IMR-90 (cell line): ENCODE data around the gene AARSD1. TPM values are rescaled to one million over a fixed set of nuclear protein-coding genes. Genes with fewer than 3 reads are reported as not detected.

Source experiments
- ATAC-seq: fragments of 200-7000 bp; cut with Tn5 transposase; 2 replicates; pipeline ENCODE4 v1.9.1; 2020; ENCODE audit warnings: low read depth, mild to moderate bottlenecking, moderate library complexity
- BruUV-seq: library from RNA; stranded (reverse); fragments of 400-500 nt; replicated peaks from 2 replicates; lab custom pipeline; 2021; lab: Mats Ljungman, UMichigan
- CTCF ChIA-PET: fragments of 300-600 bp; formaldehyde crosslinking; extraction: SDS; loops from one replicate; lab custom pipeline; 2021; ENCODE audit warnings: antibody characterized with exemption; lab: Yijun Ruan, JAX
- POLR2A ChIA-PET: fragments of 300-600 bp; sonication (Branson Sonifier 250); formaldehyde crosslinking; loops from one replicate; lab custom pipeline; 2022; ENCODE audit warnings: antibody characterized with exemption; ENCODE audit not compliant: unreplicated experiment; lab: Charles Lee
- DNase-seq: peaks from one replicate; pipeline ENCODE4 v3.0.0; 2013
- H2AFZ ChIP-seq: replicated peaks from 2 replicates; pipeline ENCODE3; 2013; ENCODE audit warnings: low read length, mild to moderate bottlenecking; ENCODE audit not compliant: poor library complexity
- H2AK5ac ChIP-seq: 2 replicates; pipeline ENCODE4 v1.6.1; 2013; ENCODE audit warnings: low read depth, low read length, inconsistent platforms
- H2AK9ac ChIP-seq: replicated peaks from 2 replicates; pipeline ENCODE3; 2013; ENCODE audit warnings: mild to moderate bottlenecking, low read depth, low read length, moderate library complexity; ENCODE audit not compliant: poor library complexity
- H2BK120ac ChIP-seq: 2 replicates; pipeline ENCODE4 v1.6.1; 2013; ENCODE audit warnings: low read depth, low read length, inconsistent platforms
- H2BK15ac ChIP-seq: 3 replicates; pipeline ENCODE4 v1.6.1; 2013; ENCODE audit warnings: low read depth, low read length, inconsistent platforms
- H2BK20ac ChIP-seq: 2 replicates; pipeline ENCODE4 v1.6.1; 2013; ENCODE audit warnings: low read depth, mild to moderate bottlenecking, inconsistent platforms, low read length, moderate library complexity
- H2BK5ac ChIP-seq: 2 replicates; pipeline ENCODE4 v1.6.1; 2013; ENCODE audit warnings: mild to moderate bottlenecking, low read depth, low read length, inconsistent platforms; ENCODE audit not compliant: poor library complexity, severe bottlenecking
- H3K14ac ChIP-seq: replicated peaks from 2 replicates; pipeline ENCODE4 v1.6.1; 2013; ENCODE audit warnings: low read depth, low read length, inconsistent platforms
- H3K18ac ChIP-seq: 2 replicates; pipeline ENCODE4 v1.6.1; 2013; ENCODE audit warnings: low read depth, low read length, control low read depth
- H3K23ac ChIP-seq: 2 replicates; pipeline ENCODE4 v1.6.1; 2013; ENCODE audit warnings: low read depth, low read length, inconsistent platforms
- H3K27ac ChIP-seq: 2 replicates; pipeline ENCODE4 v1.5.1; 2013; ENCODE audit warnings: mild to moderate bottlenecking, control low read depth, low read length; ENCODE audit not compliant: insufficient read depth
- H3K27me3 ChIP-seq: 2 replicates; pipeline ENCODE4 v1.6.1; 2013; ENCODE audit warnings: low read length; ENCODE audit not compliant: control insufficient read depth, insufficient read depth
- H3K36me3 ChIP-seq: 2 replicates; pipeline ENCODE4 v1.6.1; 2013; ENCODE audit warnings: low read length, mixed read lengths; ENCODE audit not compliant: control insufficient read depth, insufficient read depth
- H3K4ac ChIP-seq: 2 replicates; pipeline ENCODE4 v1.6.1; 2013; ENCODE audit warnings: low read depth, low read length, inconsistent platforms
- H3K4me1 ChIP-seq: 2 replicates; pipeline ENCODE4 v1.6.1; 2013; ENCODE audit warnings: low read length, mixed read lengths; ENCODE audit not compliant: control insufficient read depth, insufficient read depth
- H3K4me2 ChIP-seq: 2 replicates; pipeline ENCODE4 v1.6.1; 2013; ENCODE audit warnings: low read depth, mild to moderate bottlenecking, control low read depth, low read length, moderate library complexity
- H3K4me3 ChIP-seq: 2 replicates; pipeline ENCODE4 v1.5.1; 2013; ENCODE audit warnings: low read depth, mild to moderate bottlenecking, control low read depth, low read length, moderate library complexity; ENCODE audit not compliant: insufficient read depth
- H3K56ac ChIP-seq: 2 replicates; pipeline ENCODE4 v1.6.1; 2013; ENCODE audit warnings: low read length, inconsistent platforms; ENCODE audit not compliant: insufficient read depth; ENCODE audit errors: extremely low read depth
- H3K79me1 ChIP-seq, 2 experiments: 2 replicates each; pipeline ENCODE4 v1.6.1; 2013; ENCODE audit warnings: low read length in 2 of 2, inconsistent platforms in 1 of 2, low read depth in 1 of 2
- H3K9ac ChIP-seq: 2 replicates; pipeline ENCODE4 v1.6.1; 2013; ENCODE audit warnings: low read depth, low read length, control low read depth
- H3K9me1 ChIP-seq: 2 replicates; pipeline ENCODE4 v1.6.1; 2013; ENCODE audit warnings: low read length, inconsistent platforms; ENCODE audit not compliant: insufficient read depth
- H3K9me3 ChIP-seq: 2 replicates; pipeline ENCODE4 v1.6.1; 2013; ENCODE audit warnings: low read length; ENCODE audit not compliant: control insufficient read depth, insufficient read depth
- H4K20me1 ChIP-seq: 2 replicates; pipeline ENCODE4 v1.6.1; 2013; ENCODE audit warnings: low read length, inconsistent platforms; ENCODE audit not compliant: insufficient read depth
- H4K5ac ChIP-seq: 2 replicates; pipeline ENCODE4 v1.6.1; 2013; ENCODE audit warnings: mild to moderate bottlenecking, low read depth, low read length, control low read depth
- H4K8ac ChIP-seq, 2 experiments: 2 replicates each; pipeline ENCODE4 v1.6.1; 2013; ENCODE audit warnings: low read depth in 2 of 2, low read length in 2 of 2, control low read depth in 1 of 2, inconsistent platforms in 1 of 2
- H4K91ac ChIP-seq: 2 replicates; pipeline ENCODE4 v1.6.1; 2013; ENCODE audit warnings: low read depth, low read length, inconsistent platforms; ENCODE audit not compliant: insufficient read depth
- BHLHE40 ChIP-seq: fragments of 150-350 bp; IDR thresholded peaks from 2 replicates; pipeline ENCODE4 v1.6.1; 2016; ENCODE audit warnings: mild to moderate bottlenecking, low read depth, low read length
- CHD1 ChIP-seq: IDR thresholded peaks from 2 replicates; pipeline ENCODE4 v1.6.1; 2012; ENCODE audit warnings: low read depth, low read length, improper control_type of control experiment
- MAZ ChIP-seq: IDR thresholded peaks from 2 replicates; pipeline ENCODE4 v1.6.1; 2012; ENCODE audit warnings: low read depth, mild to moderate bottlenecking, low read length, improper control_type of control experiment, moderate library complexity, borderline replicate concordance
- POLR2A ChIP-seq: IDR thresholded peaks from 2 replicates; pipeline ENCODE4 v1.6.1; 2012; ENCODE audit warnings: mild to moderate bottlenecking, low read depth, low read length
- RAD21 ChIP-seq: IDR thresholded peaks from 2 replicates; pipeline ENCODE4 v1.6.1; 2012; ENCODE audit warnings: low read length, improper control_type of control experiment
- RCOR1 ChIP-seq: IDR thresholded peaks from 2 replicates; pipeline ENCODE4 v1.6.1; 2012; ENCODE audit warnings: mild to moderate bottlenecking, low read length, improper control_type of control experiment; ENCODE audit not compliant: insufficient replicate concordance
- SMC3 ChIP-seq: fragments of 150-350 bp; IDR thresholded peaks from 2 replicates; pipeline ENCODE4 v1.6.1; 2016; ENCODE audit warnings: low read depth, mild to moderate bottlenecking, antibody characterized with exemption, low read length, moderate library complexity
- WGBS, 2 experiments: methylation state at CpG; one replicate each; pipeline versions ENCODE4 v1.1.5 to v1.1.7; 2013; ENCODE audit warnings: missing lambda C conversion rate in 2 of 2; ENCODE audit not compliant: insufficient read length in 1 of 2; ENCODE audit errors: extremely low coverage in 2 of 2; 5-methylcytosine and 5-hydroxymethylcytosine counted together
- dilution Hi-C: fragments of 300-500 bp; cut with HindIII; formaldehyde crosslinking; loops from one replicate; pipeline ENCODE4 v1.14.3; 2018; ENCODE audit warnings: low sequenced_read_pairs; ENCODE audit not compliant: unreplicated experiment
- in situ Hi-C: fragments of 300-500 bp; cut with MboI; formaldehyde crosslinking; loops from 3 replicates; pipeline ENCODE4 v1.14.3; 2019; ENCODE audit warnings: low sequenced_read_pairs, inconsistent platforms, mixed read lengths
- intact Hi-C: fragments of 100-400 bp; cut with micrococcal nuclease; formaldehyde crosslinking; loops from 2 replicates; pipeline ENCODE4 v1.10.0; 2022
- polyA plus RNA-seq, 3 experiments: library from polyadenylated mRNA; depleted of rRNA; stranded (reverse); fragments of >200 nt; gene quantifications; 2 replicates each; pipeline ENCODE4 v1.2.3, GENCODE V29; 2012; ENCODE audit warnings: low replicate concordance in 1 of 3
- total RNA-seq: library from RNA; depleted of rRNA; stranded (reverse); fragments of >200 nt; gene quantifications from 2 replicates; pipeline ENCODE4 v1.2.3, GENCODE V29; 2012
- TF ChIP-seq, protein P1 (sequence below): fragments of 150-350 bp; IDR thresholded peaks from 2 replicates; pipeline ENCODE4 v1.6.1; 2016; ENCODE audit warnings: low read depth, mild to moderate bottlenecking, low read length, moderate library complexity, borderline replicate concordance
- TF ChIP-seq, protein P2 (sequence below): fragments of 150-350 bp; IDR thresholded peaks from 2 replicates; pipeline ENCODE4 v1.6.1; 2017; ENCODE audit warnings: mild to moderate bottlenecking, antibody characterized with exemption, low read length, low read depth
- TF ChIP-seq, protein P3 (sequence below): conservative IDR thresholded peaks from 2 replicates; pipeline ENCODE4 v1.5.1; 2012; ENCODE audit warnings: mild to moderate bottlenecking, low read depth, low read length, improper control_type of control experiment

Gene AARSD1
- total and polyA plus RNA-seq, 2 of the 4 experiments (the other 2 are of a cell fraction), result 55.0 to 58.9 TPM

DNA sequence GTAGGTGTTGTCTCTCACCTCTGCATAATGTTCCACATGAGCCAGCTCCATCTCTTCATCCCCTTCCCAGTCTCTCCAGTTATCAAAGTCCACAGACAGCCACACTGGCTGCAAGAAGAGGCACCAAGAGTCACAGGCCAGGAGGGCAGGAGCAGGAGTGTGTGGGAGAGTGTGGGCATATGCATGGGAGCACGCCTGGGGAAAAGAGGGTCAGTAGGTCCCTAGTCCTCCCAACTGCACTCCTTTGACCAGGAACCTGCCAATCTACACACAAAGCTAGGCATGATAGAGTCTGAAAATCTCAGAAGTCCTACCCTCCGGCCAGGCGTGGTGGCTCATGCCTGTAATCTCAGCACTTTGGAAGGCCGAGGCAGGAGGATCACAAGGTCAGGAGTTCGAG is 7.3 kb upstream of the AARSD1 start:
- H4K8ac ChIP-seq, result no peak overlapping the region
- no peak overlapping the region for H4K5ac ChIP-seq
- peaks cover 3% of the 10 kb centered on the region; the same call in 1 of the 2 replicates for H3K4me1 ChIP-seq
- CTCF ChIA-PET, result no interaction called here
- H3K9me1 ChIP-seq, result no peaks in the 10 kb centered on the region
- no peak overlapping the region for H3K18ac ChIP-seq
- DNase-seq (no peak), ATAC-seq (no peak)
- no peak overlapping the region for H3K4me2 ChIP-seq
- H3K36me3 ChIP-seq, result no peaks in the 10 kb centered on the region
- in situ Hi-C loops, result loop anchor here (25.0 kb wide), 1 partner anchor 91 kb away; no protein-coding TSS in a partner anchor
- no peak overlapping the region for H3K4me3 ChIP-seq
- 95% methylated on average over 3 of the region's 5 CpGs; no CpG with 5 or more reads in 1 of the 2 experiments for WGBS, 2 experiments
- H4K91ac ChIP-seq, result no peak overlapping the region
- intact Hi-C loops, result no loop called here
- no peak overlapping the region for H3K9ac ChIP-seq
- TF ChIP-seq RCOR1 (no peak), MAZ (no peak), POLR2A (no peak), SMC3 (no peak), RAD21 (no peak), BHLHE40 (no peak), CHD1 (no peak)
- TF ChIP-seq, protein P1, sequence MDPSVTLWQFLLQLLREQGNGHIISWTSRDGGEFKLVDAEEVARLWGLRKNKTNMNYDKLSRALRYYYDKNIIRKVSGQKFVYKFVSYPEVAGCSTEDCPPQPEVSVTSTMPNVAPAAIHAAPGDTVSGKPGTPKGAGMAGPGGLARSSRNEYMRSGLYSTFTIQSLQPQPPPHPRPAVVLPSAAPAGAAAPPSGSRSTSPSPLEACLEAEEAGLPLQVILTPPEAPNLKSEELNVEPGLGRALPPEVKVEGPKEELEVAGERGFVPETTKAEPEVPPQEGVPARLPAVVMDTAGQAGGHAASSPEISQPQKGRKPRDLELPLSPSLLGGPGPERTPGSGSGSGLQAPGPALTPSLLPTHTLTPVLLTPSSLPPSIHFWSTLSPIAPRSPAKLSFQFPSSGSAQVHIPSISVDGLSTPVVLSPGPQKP, result no peak
- TF ChIP-seq, protein P2, sequence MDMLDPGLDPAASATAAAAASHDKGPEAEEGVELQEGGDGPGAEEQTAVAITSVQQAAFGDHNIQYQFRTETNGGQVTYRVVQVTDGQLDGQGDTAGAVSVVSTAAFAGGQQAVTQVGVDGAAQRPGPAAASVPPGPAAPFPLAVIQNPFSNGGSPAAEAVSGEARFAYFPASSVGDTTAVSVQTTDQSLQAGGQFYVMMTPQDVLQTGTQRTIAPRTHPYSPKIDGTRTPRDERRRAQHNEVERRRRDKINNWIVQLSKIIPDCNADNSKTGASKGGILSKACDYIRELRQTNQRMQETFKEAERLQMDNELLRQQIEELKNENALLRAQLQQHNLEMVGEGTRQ, result no peak
- TF ChIP-seq, protein P3, sequence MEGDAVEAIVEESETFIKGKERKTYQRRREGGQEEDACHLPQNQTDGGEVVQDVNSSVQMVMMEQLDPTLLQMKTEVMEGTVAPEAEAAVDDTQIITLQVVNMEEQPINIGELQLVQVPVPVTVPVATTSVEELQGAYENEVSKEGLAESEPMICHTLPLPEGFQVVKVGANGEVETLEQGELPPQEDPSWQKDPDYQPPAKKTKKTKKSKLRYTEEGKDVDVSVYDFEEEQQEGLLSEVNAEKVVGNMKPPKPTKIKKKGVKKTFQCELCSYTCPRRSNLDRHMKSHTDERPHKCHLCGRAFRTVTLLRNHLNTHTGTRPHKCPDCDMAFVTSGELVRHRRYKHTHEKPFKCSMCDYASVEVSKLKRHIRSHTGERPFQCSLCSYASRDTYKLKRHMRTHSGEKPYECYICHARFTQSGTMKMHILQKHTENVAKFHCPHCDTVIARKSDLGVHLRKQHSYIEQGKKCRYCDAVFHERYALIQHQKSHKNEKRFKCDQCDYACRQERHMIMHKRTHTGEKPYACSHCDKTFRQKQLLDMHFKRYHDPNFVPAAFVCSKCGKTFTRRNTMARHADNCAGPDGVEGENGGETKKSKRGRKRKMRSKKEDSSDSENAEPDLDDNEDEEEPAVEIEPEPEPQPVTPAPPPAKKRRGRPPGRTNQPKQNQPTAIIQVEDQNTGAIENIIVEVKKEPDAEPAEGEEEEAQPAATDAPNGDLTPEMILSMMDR, result no peak
- no peaks in the 10 kb centered on the region for H3K79me1 ChIP-seq
- H2BK5ac ChIP-seq, result no peak overlapping the region
- H2BK15ac ChIP-seq, result no peak overlapping the region
- H2BK20ac ChIP-seq, result no peak overlapping the region
- H2BK120ac ChIP-seq, result no peak overlapping the region
- H2AFZ ChIP-seq, result peak overlapping the region; percentile 43
- dilution Hi-C loops, result no loop called here
- no peaks in the 10 kb centered on the region for H3K9me3 ChIP-seq
- no peaks in the 10 kb centered on the region for H3K27me3 ChIP-seq
- no peak overlapping the region for H3K56ac ChIP-seq
- no peak overlapping the region for H3K4ac ChIP-seq
- POLR2A ChIA-PET, result no interaction called here
- H3K27ac ChIP-seq, result no peak overlapping the region
- H2AK5ac ChIP-seq, result no peak overlapping the region
- H2AK9ac ChIP-seq, result no peak overlapping the region
- H3K23ac ChIP-seq, result no peak overlapping the region
- H4K20me1 ChIP-seq, result no peaks in the 10 kb centered on the region
- H3K14ac ChIP-seq, result no peak overlapping the region
- BruUV-seq, result no TSS peak
